UCSD-AML1 (cell line): ENCODE measurements around the gene KISS1R.
A peak's percentile ranks its signal among the peaks of the same experiment; 100 is the strongest.
"Not testable (repeated sequence)": the region's sequence is repeated elsewhere in the genome, so short reads cannot be mapped to it uniquely, and the experiment has no call there.

ENCODE experiments used
- DNase-seq: peaks from one replicate; lab custom pipeline; 2025; ENCODE audit not compliant: unreplicated experiment; lab: John Stamatoyannopoulos, UW

Gene KISS1R

GRCh38 chr19:917323-918151, at the start of gene KISS1R:
Gene KISS1R (plus strand): TSS chr19:917333. CDS start chr19:917503, 170 bp downstream.
- peak; percentile 68 for DNase-seq

GRCh38 chr19:867855-868457, 49.2 kb upstream of the KISS1R start:
- no peak for DNase-seq

GRCh38 chr19:868458-869244, 48.5 kb upstream of the KISS1R start:
- no peak for DNase-seq

- no peak for DNase-seq
Measured at GRCh38 chr19:869245-870177, 47.6 kb upstream of the KISS1R start.

GRCh38 chr19:870314-870713, 46.8 kb upstream of the KISS1R start:
- DNase-seq = no peak

- no peak for DNase-seq
Measured at GRCh38 chr19:870963-871401, 46.2 kb upstream of the KISS1R start.

GRCh38 chr19:871446-872265, 45.5 kb upstream of the KISS1R start:
- DNase-seq = no peak

GRCh38 chr19:872266-872951, 44.7 kb upstream of the KISS1R start:
- DNase-seq = peak; percentile 54

- DNase-seq = peak; percentile 30
Measured at GRCh38 chr19:873084-873483, 44.0 kb upstream of the KISS1R start.

- no peak for DNase-seq
Measured at GRCh38 chr19:873561-874041, 43.5 kb upstream of the KISS1R start.

GRCh38 chr19:875265-875879, 41.8 kb upstream of the KISS1R start:
- no peak for DNase-seq

GRCh38 chr19:876089-876488, 41.0 kb upstream of the KISS1R start:
- DNase-seq = no peak

- DNase-seq = no peak
Measured at GRCh38 chr19:876780-877314, 40.3 kb upstream of the KISS1R start.

GRCh38 chr19:877992-878660, 39.0 kb upstream of the KISS1R start:
- not testable (repeated sequence) for DNase-seq

GRCh38 chr19:878751-879561, 38.2 kb upstream of the KISS1R start:
- DNase-seq = not testable (repeated sequence)

GRCh38 chr19:879711-880438, 37.3 kb upstream of the KISS1R start:
- no peak for DNase-seq
